Stimulated activated naive CD8-positive, alpha-beta T cell treated with anti-CD3 and anti-CD28 coated beads, Interleukin-15, amount 100 ng/mL, for 72 hours (primary cell): ENCODE results near the gene AFF1.

Experiments
- ATAC-seq: fragments of 150-1000 bp; cut with Tn5 transposase; 2 replicates; pipeline ENCODE4 v1.10.0; 2021; ENCODE audit warnings: mild to moderate bottlenecking, moderate library complexity
- DNase-seq, 2 donors: peaks; one replicate each; pipeline ENCODE4 v3.0.0; 2021 to 2022
- H3K27ac Mint-ChIP-seq, 2 donors: one replicate each; pipeline ENCODE4 v1.8.0; 2022; ENCODE audit warnings: mild to moderate bottlenecking in 2 of 2, mixed read lengths in 2 of 2, moderate library complexity in 2 of 2
- H3K27me3 Mint-ChIP-seq: one replicate; pipeline ENCODE4 v1.8.0; 2022; ENCODE audit warnings: mixed read lengths
- H3K4me1 Mint-ChIP-seq: one replicate; pipeline ENCODE4 v1.8.0; 2022; ENCODE audit warnings: mild to moderate bottlenecking, mixed read lengths
- H3K4me3 Mint-ChIP-seq, 2 donors: one replicate each; pipeline ENCODE4 v1.8.0; 2022; ENCODE audit warnings: mild to moderate bottlenecking in 2 of 2, mixed read lengths in 2 of 2, moderate library complexity in 1 of 2
- H3K9me3 Mint-ChIP-seq, 2 donors: one replicate each; pipeline ENCODE4 v1.8.0; 2022; ENCODE audit warnings: mixed read lengths in 2 of 2

AFF1 gene

GRCh38 chr4:87185146-87185870 lies 250.5 kb downstream of the AFF1 start:
- Mint-ChIP-seq H3K4me1 (no peaks in the 10 kb centered on the region), H3K4me3 (no peak overlapping the region), H3K9me3 (no peaks in the 10 kb centered on the region), H3K27me3 (no peaks in the 10 kb centered on the region), H3K27ac (no peak overlapping the region)
- ATAC-seq = no peak
- no peak for DNase-seq

GRCh38 chr4:87188048-87188447 lies 253.2 kb downstream of the AFF1 start:
- no peak overlapping the region for H3K27ac Mint-ChIP-seq
- no peaks in the 10 kb centered on the region for H3K27me3 Mint-ChIP-seq
- ATAC-seq (no peak), DNase-seq (no peak)
- no peak overlapping the region for H3K4me3 Mint-ChIP-seq
- H3K9me3 Mint-ChIP-seq = no peaks in the 10 kb centered on the region
- H3K4me1 Mint-ChIP-seq = no peaks in the 10 kb centered on the region

- Mint-ChIP-seq H3K9me3 (no peaks in the 10 kb centered on the region), H3K4me3 (no peak overlapping the region), H3K27me3 (no peaks in the 10 kb centered on the region), H3K27ac (no peak overlapping the region), H3K4me1 (no peaks in the 10 kb centered on the region)
- DNase-seq (no peak), ATAC-seq (no peak)
Measured at GRCh38 chr4:87188932-87189331, 254.1 kb downstream of the AFF1 start.
